ENCODE data around the gene RPS24. TPM values are rescaled to one million over a fixed set of nuclear protein-coding genes. Genes with fewer than 3 reads are reported as not detected.
"Not testable (repeated sequence)": the region's sequence is repeated elsewhere in the genome, so short reads cannot be mapped to it uniquely, and the experiment has no call there.

Gene RPS24
- total RNA-seq, result 2,740 and 5,046 TPM in 2 replicates

DNA sequence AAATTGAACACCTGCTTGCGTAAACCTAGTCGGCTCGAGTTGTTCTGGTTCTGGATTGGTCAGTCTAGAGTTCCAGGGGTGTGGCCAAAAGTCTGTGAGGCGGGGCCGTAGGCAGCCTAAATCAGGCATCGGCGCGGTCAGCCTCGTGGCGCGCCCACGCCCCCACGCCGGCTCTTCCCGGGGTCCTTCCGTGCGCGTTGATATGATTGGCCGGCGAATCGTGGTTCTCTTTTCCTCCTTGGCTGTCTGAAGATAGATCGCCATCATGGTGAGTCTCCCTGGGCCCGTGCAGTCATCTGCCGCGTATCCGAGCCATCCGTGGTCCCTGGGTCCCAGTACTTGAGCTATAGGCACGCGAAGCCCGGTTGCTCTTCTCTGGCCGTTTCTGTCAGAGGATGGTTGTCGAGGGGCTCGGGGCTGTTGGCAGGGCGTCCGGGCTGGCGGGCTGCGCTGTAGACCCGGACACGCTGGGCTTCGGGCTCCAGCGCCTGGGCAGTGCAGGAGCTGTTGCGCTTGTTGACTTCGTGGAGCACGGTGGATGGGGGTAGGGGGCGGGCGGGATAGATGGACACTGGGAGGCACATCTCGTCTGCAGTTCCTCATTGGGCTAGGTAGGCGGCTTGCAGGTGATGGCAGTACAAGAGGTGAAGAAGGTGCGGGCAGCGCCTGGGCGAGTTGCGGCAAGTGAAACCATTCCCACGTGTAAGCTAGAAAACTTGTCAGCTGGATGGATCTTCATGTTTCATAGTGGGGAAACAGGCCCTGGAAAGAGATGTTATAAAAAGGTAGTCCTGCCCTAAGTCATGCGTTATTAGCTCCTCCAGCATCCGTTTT, at the start of gene RPS24:
Gene RPS24, plus strand, starts transcription at position 227 of the 834 bp plus-strand sequence. Its CDS starts 39 bp downstream, at position 266.
- no peak for FAIRE-seq
- H3K27me3 ChIP-seq (ENCODE audit: control insufficient read depth, insufficient read depth, low read length), result no peaks in the 10 kb centered on the region
- TF ChIP-seq, protein P1, sequence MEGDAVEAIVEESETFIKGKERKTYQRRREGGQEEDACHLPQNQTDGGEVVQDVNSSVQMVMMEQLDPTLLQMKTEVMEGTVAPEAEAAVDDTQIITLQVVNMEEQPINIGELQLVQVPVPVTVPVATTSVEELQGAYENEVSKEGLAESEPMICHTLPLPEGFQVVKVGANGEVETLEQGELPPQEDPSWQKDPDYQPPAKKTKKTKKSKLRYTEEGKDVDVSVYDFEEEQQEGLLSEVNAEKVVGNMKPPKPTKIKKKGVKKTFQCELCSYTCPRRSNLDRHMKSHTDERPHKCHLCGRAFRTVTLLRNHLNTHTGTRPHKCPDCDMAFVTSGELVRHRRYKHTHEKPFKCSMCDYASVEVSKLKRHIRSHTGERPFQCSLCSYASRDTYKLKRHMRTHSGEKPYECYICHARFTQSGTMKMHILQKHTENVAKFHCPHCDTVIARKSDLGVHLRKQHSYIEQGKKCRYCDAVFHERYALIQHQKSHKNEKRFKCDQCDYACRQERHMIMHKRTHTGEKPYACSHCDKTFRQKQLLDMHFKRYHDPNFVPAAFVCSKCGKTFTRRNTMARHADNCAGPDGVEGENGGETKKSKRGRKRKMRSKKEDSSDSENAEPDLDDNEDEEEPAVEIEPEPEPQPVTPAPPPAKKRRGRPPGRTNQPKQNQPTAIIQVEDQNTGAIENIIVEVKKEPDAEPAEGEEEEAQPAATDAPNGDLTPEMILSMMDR (IDR thresholded peaks at IDR 0.05; ENCODE audit: insufficient read depth, low read length, severe bottlenecking), result no peak
- DNase-seq (ENCODE audit: low read depth), result peak; percentile 93
- H3K36me3 ChIP-seq (ENCODE audit: control insufficient read depth, insufficient read depth, low read length), result peaks cover 12% of the 10 kb centered on the region
- peak within 1 kb of the TSS; percentile 93 for H3K4me3 ChIP-seq (ENCODE audit: low read depth, low read length)

GRCh38 chr10:77984986-77985385, 48.7 kb upstream of the RPS24 start:
- peaks cover 45% of the 10 kb centered on the region for H3K36me3 ChIP-seq (ENCODE audit: control insufficient read depth, insufficient read depth, low read length)
- DNase-seq (ENCODE audit: low read depth) (no peak), FAIRE-seq (no peak)
- no peaks in the 10 kb centered on the region for H3K27me3 ChIP-seq (ENCODE audit: control insufficient read depth, insufficient read depth, low read length)
- TF ChIP-seq, protein P1 (IDR thresholded peaks at IDR 0.05; ENCODE audit: insufficient read depth, low read length, severe bottlenecking), result no peak
- H3K4me3 ChIP-seq (ENCODE audit: low read depth, low read length), result no peak overlapping the region

DNA sequence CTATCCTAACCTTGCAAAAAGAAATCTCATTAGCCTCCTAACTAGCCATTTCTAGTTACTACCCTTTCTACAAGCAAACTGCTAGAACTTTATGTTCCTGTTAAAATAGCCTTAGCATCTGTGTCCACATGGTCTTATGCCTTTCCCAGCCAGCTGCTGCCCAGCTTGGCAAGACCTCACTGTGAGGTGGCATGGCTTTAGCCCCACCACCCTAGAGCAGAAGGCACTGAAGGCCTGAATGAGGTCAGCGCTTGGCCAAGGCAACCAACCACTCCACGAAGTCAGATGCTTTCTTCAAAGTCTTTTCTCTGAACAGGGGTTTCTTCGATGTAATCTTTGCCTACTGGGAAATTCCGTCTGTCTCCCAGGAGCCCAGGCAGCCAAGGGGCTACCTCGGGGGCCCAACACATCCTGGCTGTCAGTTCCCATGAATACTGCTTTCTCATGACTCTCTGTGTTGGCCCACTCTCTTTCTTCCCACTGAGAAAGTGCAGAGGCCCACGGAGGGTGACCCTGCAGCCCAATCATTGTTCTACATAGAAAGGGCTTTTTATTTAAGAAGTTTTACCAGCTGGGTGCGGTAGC, 45.9 kb upstream of the RPS24 start:
- DNase-seq (ENCODE audit: low read depth) (no peak), FAIRE-seq (no peak)
- Histone ChIP-seq H3K36me3 (ENCODE audit: control insufficient read depth, insufficient read depth, low read length) (peaks cover 36% of the 10 kb centered on the region), H3K4me3 (ENCODE audit: low read depth, low read length) (no peak overlapping the region), H3K27me3 (ENCODE audit: control insufficient read depth, insufficient read depth, low read length) (no peaks in the 10 kb centered on the region)
- TF ChIP-seq, protein P1 (IDR thresholded peaks at IDR 0.05; ENCODE audit: insufficient read depth, low read length, severe bottlenecking), result no peak

DNA sequence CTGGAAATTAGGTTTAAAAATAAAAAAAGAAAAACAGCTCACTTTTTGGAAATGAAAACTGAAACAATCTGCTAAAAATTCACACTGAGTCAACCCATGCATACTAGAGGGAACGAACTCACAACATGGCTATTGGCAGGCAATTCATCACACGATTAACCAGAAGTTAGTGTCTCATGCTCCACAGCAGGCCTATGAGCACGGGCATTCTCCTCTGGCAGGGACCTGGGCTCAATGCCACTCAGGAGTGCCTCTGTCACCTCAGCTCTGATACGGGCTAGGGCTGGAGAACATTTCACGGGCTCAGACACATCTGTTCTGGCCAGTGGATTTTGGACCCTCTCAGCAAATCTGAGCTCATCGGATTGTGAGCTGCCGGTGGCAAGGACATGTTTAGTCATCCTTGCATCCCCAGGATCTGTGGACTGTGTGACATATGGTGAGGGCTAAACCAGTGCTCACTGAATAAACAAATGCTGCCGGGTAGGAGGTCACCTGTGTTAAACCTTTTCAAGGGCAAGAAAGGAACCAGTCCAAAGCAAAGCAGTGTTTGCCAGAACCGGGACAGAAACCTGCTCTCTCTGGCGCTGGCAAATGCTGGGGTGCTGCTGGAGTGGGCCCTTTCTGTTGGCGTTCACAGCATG, 44.5 kb upstream of the RPS24 start:
- TF ChIP-seq, protein P1 (IDR thresholded peaks at IDR 0.05; ENCODE audit: insufficient read depth, low read length, severe bottlenecking), result no peak
- no peaks in the 10 kb centered on the region for H3K27me3 ChIP-seq (ENCODE audit: control insufficient read depth, insufficient read depth, low read length)
- DNase-seq (ENCODE audit: low read depth), result no peak
- H3K4me3 ChIP-seq (ENCODE audit: low read depth, low read length), result no peak overlapping the region
- H3K36me3 ChIP-seq (ENCODE audit: control insufficient read depth, insufficient read depth, low read length), result peaks cover 28% of the 10 kb centered on the region
- no peak for FAIRE-seq

DNA sequence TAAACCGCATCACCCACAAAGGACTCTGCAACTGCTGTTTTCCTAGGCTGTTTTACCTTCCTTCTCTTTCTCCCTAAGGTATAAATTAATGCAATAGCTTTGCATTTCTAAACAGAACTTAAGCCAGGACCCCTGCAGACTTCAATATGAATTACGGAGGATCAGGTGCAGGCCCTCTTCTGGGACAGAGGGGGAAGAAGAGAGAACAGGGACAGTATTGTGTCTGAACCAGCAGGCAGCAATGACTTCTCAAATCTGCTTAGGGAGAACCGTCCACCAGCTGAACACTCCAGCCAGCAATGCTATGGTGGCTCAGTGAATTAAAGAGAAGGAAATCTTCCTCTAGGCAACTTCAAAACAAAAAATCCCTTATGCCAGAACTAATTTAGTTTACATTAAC, 40.0 kb upstream of the RPS24 start:
- Histone ChIP-seq H3K36me3 (ENCODE audit: control insufficient read depth, insufficient read depth, low read length) (peaks cover 12% of the 10 kb centered on the region), H3K4me3 (ENCODE audit: low read depth, low read length) (no peak overlapping the region), H3K27me3 (ENCODE audit: control insufficient read depth, insufficient read depth, low read length) (no peaks in the 10 kb centered on the region)
- DNase-seq (ENCODE audit: low read depth) (no peak), FAIRE-seq (no peak)
- TF ChIP-seq, protein P1 (IDR thresholded peaks at IDR 0.05; ENCODE audit: insufficient read depth, low read length, severe bottlenecking), result no peak

DNA sequence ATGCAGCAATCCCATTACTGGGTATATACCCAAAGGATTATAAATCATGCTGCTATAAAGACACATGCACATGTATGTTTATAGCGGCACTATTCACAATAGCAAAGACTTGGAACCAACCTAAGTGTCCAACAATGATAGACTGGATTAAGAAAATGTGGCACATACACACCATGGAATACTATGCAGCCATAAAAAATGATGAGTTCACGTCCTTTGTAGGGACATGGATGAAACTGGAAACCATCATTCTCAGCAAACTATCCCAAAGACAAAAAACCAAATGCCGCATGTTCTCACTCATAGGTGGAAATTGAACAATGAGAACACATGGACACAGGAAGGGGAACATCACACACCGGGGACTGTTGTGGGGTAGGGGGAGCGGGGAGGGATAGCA, 34.9 kb upstream of the RPS24 start:
- peaks cover 18% of the 10 kb centered on the region for H3K36me3 ChIP-seq (ENCODE audit: control insufficient read depth, insufficient read depth, low read length)
- H3K27me3 ChIP-seq (ENCODE audit: control insufficient read depth, insufficient read depth, low read length); FAIRE-seq; H3K4me3 ChIP-seq (ENCODE audit: low read depth, low read length); DNase-seq (ENCODE audit: low read depth): not testable (repeated sequence)

All from bronchial epithelial cell (primary cell).